ENCODE data around the gene ZBTB7C.

The ZBTB7C gene

GRCh38 chr18:48037481-48038271 lies 371.5 kb downstream of the ZBTB7C start:
- H3K27ac ChIP-seq: no peak overlapping the region
- no peak for TF ChIP-seq CTCF (IDR thresholded peaks at IDR 0.05)

GRCh38 chr18:48036641-48037421 lies 372.4 kb downstream of the ZBTB7C start:
- no peak for TF ChIP-seq CTCF (IDR thresholded peaks at IDR 0.05)
- no peaks in the 10 kb centered on the region for H3K4me1 ChIP-seq (ENCODE audit: control insufficient read depth in 1 of 2, insufficient read depth in 1 of 2, low read depth in 1 of 2, low read length in 1 of 2)
- H3K27me3 ChIP-seq: peaks cover 1% of the 10 kb centered on the region
- H3K27ac ChIP-seq: no peak overlapping the region
- H3K36me3 ChIP-seq: no peaks in the 10 kb centered on the region
- no peak overlapping the region for H3K4me3 ChIP-seq (ENCODE audit: low read depth in 1 of 2, low read length in 1 of 2)
- H3K9me3 ChIP-seq: no peaks in the 10 kb centered on the region

More at GRCh38 chr18:48037481-48038271, 371.5 kb downstream of the ZBTB7C start:
- Histone ChIP-seq H3K9me3 (no peaks in the 10 kb centered on the region), H3K4me3 (ENCODE audit: low read depth in 1 of 2, low read length in 1 of 2) (no peak overlapping the region), H3K4me1 (ENCODE audit: control insufficient read depth in 1 of 2, insufficient read depth in 1 of 2, low read depth in 1 of 2, low read length in 1 of 2) (no peaks in the 10 kb centered on the region), H3K36me3 (no peaks in the 10 kb centered on the region), H3K27me3 (peaks cover 4% of the 10 kb centered on the region)

GRCh38 chr18:48036226-48036625 lies 373.0 kb downstream of the ZBTB7C start:
- H3K4me3 ChIP-seq (ENCODE audit: low read depth in 1 of 2, low read length in 1 of 2): no peak overlapping the region
- TF ChIP-seq CTCF (IDR thresholded peaks at IDR 0.05): no peak
- no peaks in the 10 kb centered on the region for H3K4me1 ChIP-seq (ENCODE audit: control insufficient read depth in 1 of 2, insufficient read depth in 1 of 2, low read depth in 1 of 2, low read length in 1 of 2)
- no peaks in the 10 kb centered on the region for H3K9me3 ChIP-seq
- no peaks in the 10 kb centered on the region for H3K27me3 ChIP-seq
- H3K36me3 ChIP-seq: no peaks in the 10 kb centered on the region
- no peak overlapping the region for H3K27ac ChIP-seq

GRCh38 chr18:48035556-48035860 lies 373.7 kb downstream of the ZBTB7C start:
- Histone ChIP-seq H3K27ac (no peak overlapping the region), H3K4me3 (ENCODE audit: low read depth in 1 of 2, low read length in 1 of 2) (no peak overlapping the region), H3K36me3 (no peaks in the 10 kb centered on the region), H3K27me3 (no peaks in the 10 kb centered on the region), H3K4me1 (ENCODE audit: control insufficient read depth in 1 of 2, insufficient read depth in 1 of 2, low read depth in 1 of 2, low read length in 1 of 2) (no peaks in the 10 kb centered on the region), H3K9me3 (no peaks in the 10 kb centered on the region)
- TF ChIP-seq CTCF (IDR thresholded peaks at IDR 0.05): no peak

GRCh38 chr18:48034651-48035555 lies 374.3 kb downstream of the ZBTB7C start:
- no peaks in the 10 kb centered on the region for H3K4me1 ChIP-seq (ENCODE audit: control insufficient read depth in 1 of 2, insufficient read depth in 1 of 2, low read depth in 1 of 2, low read length in 1 of 2)
- no peak for TF ChIP-seq CTCF (IDR thresholded peaks at IDR 0.05)
- H3K4me3 ChIP-seq (ENCODE audit: low read depth in 1 of 2, low read length in 1 of 2): no peak overlapping the region
- no peaks in the 10 kb centered on the region for H3K27me3 ChIP-seq
- H3K27ac ChIP-seq: no peak overlapping the region
- H3K36me3 ChIP-seq: no peaks in the 10 kb centered on the region
- H3K9me3 ChIP-seq: no peaks in the 10 kb centered on the region

Measured in neutrophil (primary cell).